ENCODE results near the gene MYH14.

GRCh38 chr19:50320051-50320450, 116.6 kb downstream of the MYH14 start:
- TF ChIP-seq, protein P1, sequence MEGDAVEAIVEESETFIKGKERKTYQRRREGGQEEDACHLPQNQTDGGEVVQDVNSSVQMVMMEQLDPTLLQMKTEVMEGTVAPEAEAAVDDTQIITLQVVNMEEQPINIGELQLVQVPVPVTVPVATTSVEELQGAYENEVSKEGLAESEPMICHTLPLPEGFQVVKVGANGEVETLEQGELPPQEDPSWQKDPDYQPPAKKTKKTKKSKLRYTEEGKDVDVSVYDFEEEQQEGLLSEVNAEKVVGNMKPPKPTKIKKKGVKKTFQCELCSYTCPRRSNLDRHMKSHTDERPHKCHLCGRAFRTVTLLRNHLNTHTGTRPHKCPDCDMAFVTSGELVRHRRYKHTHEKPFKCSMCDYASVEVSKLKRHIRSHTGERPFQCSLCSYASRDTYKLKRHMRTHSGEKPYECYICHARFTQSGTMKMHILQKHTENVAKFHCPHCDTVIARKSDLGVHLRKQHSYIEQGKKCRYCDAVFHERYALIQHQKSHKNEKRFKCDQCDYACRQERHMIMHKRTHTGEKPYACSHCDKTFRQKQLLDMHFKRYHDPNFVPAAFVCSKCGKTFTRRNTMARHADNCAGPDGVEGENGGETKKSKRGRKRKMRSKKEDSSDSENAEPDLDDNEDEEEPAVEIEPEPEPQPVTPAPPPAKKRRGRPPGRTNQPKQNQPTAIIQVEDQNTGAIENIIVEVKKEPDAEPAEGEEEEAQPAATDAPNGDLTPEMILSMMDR (IDR thresholded peaks at IDR 0.05): no peak
- no peak for TF ChIP-seq POLR2A (IDR thresholded peaks at IDR 0.05)
